ENCODE results near the gene UBE2L3.
"Not testable (repeated sequence)": the region's sequence is repeated elsewhere in the genome, so short reads cannot be mapped to it uniquely, and the experiment has no call there.

UBE2L3 gene

DNA sequence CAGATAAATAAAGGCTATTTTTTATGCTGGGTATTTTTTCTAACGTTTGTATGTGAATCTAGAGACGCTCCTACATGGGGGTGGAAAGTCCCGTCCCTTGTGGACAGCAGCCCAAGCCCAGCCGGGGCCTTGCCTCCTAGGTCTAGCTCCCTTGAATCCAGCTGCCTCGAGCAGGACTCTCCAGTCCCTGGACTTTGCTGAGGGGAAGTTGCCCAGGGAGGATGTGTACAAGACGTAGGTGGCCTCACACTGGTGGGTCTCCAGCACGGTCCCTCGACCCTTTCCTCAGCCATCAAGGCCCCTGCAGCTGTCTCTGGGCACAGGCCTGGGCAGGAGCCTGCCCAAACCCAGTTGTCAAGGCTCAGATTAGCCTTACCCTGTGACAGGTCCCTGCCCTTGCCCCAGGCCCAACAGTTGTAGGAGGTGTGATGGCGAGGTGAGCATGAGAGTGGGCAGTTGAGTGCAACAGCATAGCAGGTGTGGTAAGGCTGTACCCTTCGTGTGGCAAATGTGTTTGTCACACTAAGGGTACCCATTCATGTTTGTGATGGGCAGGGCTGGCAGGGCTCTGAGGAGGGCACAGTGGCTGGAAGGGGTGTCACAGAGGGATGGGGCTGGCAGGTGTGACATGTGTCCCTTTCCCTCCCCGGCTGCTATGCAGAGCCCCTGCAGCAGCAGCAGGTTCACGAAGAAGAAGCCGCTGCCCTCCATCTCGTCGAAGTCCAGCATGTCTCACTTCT is 68.4 kb downstream of the UBE2L3 start:
- H3K4me1 ChIP-seq (ENCODE audit: insufficient read depth, low read length, severe bottlenecking) = peaks cover 3% of the 10 kb centered on the region
- no peak overlapping the region for H3K27ac ChIP-seq (ENCODE audit: low read depth, low read length, poor library complexity, severe bottlenecking)
- H4K20me1 ChIP-seq (ENCODE audit: insufficient read depth, low read length) = no peaks in the 10 kb centered on the region

GRCh38 chr22:21636629-21637218 is 69.2 kb downstream of the UBE2L3 start:
- H3K4me2 ChIP-seq (ENCODE audit: low read length) = no peak overlapping the region
- no peaks in the 10 kb centered on the region for H3F3A ChIP-seq (ENCODE audit: insufficient read depth, low read length)
- H3K4me1 ChIP-seq (ENCODE audit: insufficient read depth, low read length, severe bottlenecking) = peaks cover 11% of the 10 kb centered on the region
- no peaks in the 10 kb centered on the region for H3K9me3 ChIP-seq (ENCODE audit: low read length)
- H3K36me3 ChIP-seq (ENCODE audit: insufficient read depth, low read length) = no peaks in the 10 kb centered on the region
- H3K27ac ChIP-seq (ENCODE audit: low read depth, low read length, poor library complexity, severe bottlenecking) = no peak overlapping the region
- H3K4me3 ChIP-seq (ENCODE audit: low read depth, low read length, poor library complexity, severe bottlenecking) = no peak overlapping the region
- no peaks in the 10 kb centered on the region; the same call in 1 of the 2 replicates for H3K27me3 ChIP-seq (ENCODE audit: insufficient read depth, low read length)
- no peaks in the 10 kb centered on the region for H3K9me2 ChIP-seq (ENCODE audit: low read depth, low read length)
- TF ChIP-seq EZH2 (IDR thresholded peaks at IDR 0.05; ENCODE audit: borderline replicate concordance, low read length) (no peak), CTCF (IDR thresholded peaks at IDR 0.05; ENCODE audit: low read length) (no peak)
- H3K9ac ChIP-seq (ENCODE audit: low read length) = no peak overlapping the region
- H2AFZ ChIP-seq (ENCODE audit: low read length) = no peak overlapping the region
- H4K20me1 ChIP-seq (ENCODE audit: insufficient read depth, low read length) = no peaks in the 10 kb centered on the region
- H3K79me2 ChIP-seq (ENCODE audit: insufficient read depth, low read length) = no peaks in the 10 kb centered on the region

More for the DNA sequence above, 68.4 kb downstream of the UBE2L3 start:
- no peaks in the 10 kb centered on the region for H3K9me2 ChIP-seq (ENCODE audit: low read depth, low read length)
- no peaks in the 10 kb centered on the region for H3K9me3 ChIP-seq (ENCODE audit: low read length)
- no peaks in the 10 kb centered on the region for H3K79me2 ChIP-seq (ENCODE audit: insufficient read depth, low read length)
- H2AFZ ChIP-seq (ENCODE audit: low read length) = no peak overlapping the region
- H3F3A ChIP-seq (ENCODE audit: insufficient read depth, low read length) = no peaks in the 10 kb centered on the region
- H3K4me3 ChIP-seq (ENCODE audit: low read depth, low read length, poor library complexity, severe bottlenecking) = no peak overlapping the region
- H3K36me3 ChIP-seq (ENCODE audit: insufficient read depth, low read length) = no peaks in the 10 kb centered on the region
- no peak for TF ChIP-seq EZH2 (IDR thresholded peaks at IDR 0.05; ENCODE audit: borderline replicate concordance, low read length)
- TF ChIP-seq CTCF (IDR thresholded peaks at IDR 0.05; ENCODE audit: low read length) = no peak
- H3K27me3 ChIP-seq (ENCODE audit: insufficient read depth, low read length) = no peaks in the 10 kb centered on the region; the same call in 1 of the 2 replicates
- H3K4me2 ChIP-seq (ENCODE audit: low read length) = no peak overlapping the region
- no peak overlapping the region for H3K9ac ChIP-seq (ENCODE audit: low read length)

DNA sequence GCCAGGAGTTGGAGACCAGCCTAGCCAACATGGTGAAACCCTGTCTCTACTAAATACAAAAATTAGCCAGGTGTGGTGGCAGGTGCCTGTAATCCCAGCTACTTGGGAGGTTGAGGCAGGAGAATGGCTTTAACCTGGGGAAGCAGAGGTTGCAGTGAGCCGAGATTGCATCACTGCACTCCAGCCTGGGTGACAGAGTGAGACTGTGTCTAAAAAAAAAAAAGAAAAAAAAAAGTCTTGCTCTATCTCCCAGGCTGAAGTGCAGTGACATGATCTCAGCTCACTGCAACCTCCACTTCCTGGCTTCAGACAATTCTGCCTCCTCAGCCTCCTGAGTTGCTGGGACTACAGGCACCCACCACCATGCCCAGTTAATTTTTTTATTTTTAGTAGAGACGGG is 69.9 kb downstream of the UBE2L3 start:
- H3K36me3 ChIP-seq (ENCODE audit: insufficient read depth, low read length); H2AFZ ChIP-seq (ENCODE audit: low read length); H3K27me3 ChIP-seq (ENCODE audit: insufficient read depth, low read length); H4K20me1 ChIP-seq (ENCODE audit: insufficient read depth, low read length); H3K27ac ChIP-seq (ENCODE audit: low read depth, low read length, poor library complexity, severe bottlenecking); H3F3A ChIP-seq (ENCODE audit: insufficient read depth, low read length); H3K9me2 ChIP-seq (ENCODE audit: low read depth, low read length); H3K9me3 ChIP-seq (ENCODE audit: low read length); H3K4me3 ChIP-seq (ENCODE audit: low read depth, low read length, poor library complexity, severe bottlenecking); H3K9ac ChIP-seq (ENCODE audit: low read length); H3K79me2 ChIP-seq (ENCODE audit: insufficient read depth, low read length); H3K4me2 ChIP-seq (ENCODE audit: low read length): not testable (repeated sequence)
- peaks cover 11% of the 10 kb centered on the region for H3K4me1 ChIP-seq (ENCODE audit: insufficient read depth, low read length, severe bottlenecking)

Data from OCI-LY1 (cell line).